Spleen (tissue), 7 donors: Measurements from ENCODE around the gene GATD1.

Source experiments
- CTCF ChIP-seq, 11 experiments: fragments of 200-600 bp in 7 of 11; fragments of 450-650 bp in 4 of 11; sonication (generic) in 4 of 11; IDR thresholded peaks in 8 of 11; conservative IDR thresholded peaks in 3 of 11; 1 replicate in 7 of 11; 2 replicates in 4 of 11; pipeline versions ENCODE4 v1.4.0 to v1.8.0; 2016 to 2021; ENCODE audit warnings: antibody characterized with exemption in 11 of 11, inconsistent platforms in 4 of 11, mild to moderate bottlenecking in 1 of 11
- POLR2A ChIP-seq, 3 donors: fragments of 450-650 bp; IDR thresholded peaks; one replicate each; pipeline ENCODE4 v1.5.1; 2017; ENCODE audit warnings: antibody characterized with exemption in 3 of 3, mild to moderate bottlenecking in 1 of 3
- donor health status: DM: no; HTN: no; CAD: no; lungs with moderate emphysema.
- donor health status: DM: no; HTN: no; CAD: no.
- donor health status: DM: no; HTN: no; CAD: no.

GRCh38 chr11:724049-724777 lies 53.1 kb downstream of the GATD1 start:
- no peak for TF ChIP-seq POLR2A (IDR thresholded peaks at IDR 0.05)
- TF ChIP-seq CTCF (IDR thresholded peaks at IDR 0.05 in 8 of 11, conservative IDR thresholded peaks at IDR 0.05 in 3 of 11): no peak
